Activated CD4-positive, alpha-beta T cell treated with anti-CD3 and anti-CD28 coated beads, Interleukin-2, Interleukin-6, amounts not matched to agents 100 ng/mL and 50 ng/mL, durations not matched to agents 16 hours and 8 hours (primary cell): ENCODE data around the gene PDZRN3.

Experiments used
- DNase-seq: peaks from one replicate; pipeline ENCODE4 v3.0.0-alpha.2; 2020

The PDZRN3 gene

GRCh38 chr3:73448041-73448440 lies 176.7 kb downstream of the PDZRN3 start:
- no peak for DNase-seq

- DNase-seq, result no peak
These were observed 177.6 kb downstream of the PDZRN3 start for GRCh38 chr3:73447111-73447510.

- no peak for DNase-seq
These were observed 178.2 kb downstream of the PDZRN3 start for GRCh38 chr3:73446467-73447110.

GRCh38 chr3:73442886-73443285 lies 181.9 kb downstream of the PDZRN3 start:
- no peak for DNase-seq

GRCh38 chr3:73442152-73442551 lies 182.6 kb downstream of the PDZRN3 start:
- no peak for DNase-seq

GRCh38 chr3:73437828-73438227 lies 186.9 kb downstream of the PDZRN3 start:
- no peak for DNase-seq

- DNase-seq, result no peak
These were observed 189.7 kb downstream of the PDZRN3 start for GRCh38 chr3:73435055-73435454.

- DNase-seq, result no peak
These were observed 191.1 kb downstream of the PDZRN3 start for GRCh38 chr3:73433687-73434086.

- DNase-seq, result no peak
These were observed 191.7 kb downstream of the PDZRN3 start for GRCh38 chr3:73433079-73433478.

- no peak for DNase-seq
These were observed 192.1 kb downstream of the PDZRN3 start for GRCh38 chr3:73432706-73433032.

- peak; percentile 35 for DNase-seq
These were observed 192.6 kb downstream of the PDZRN3 start for GRCh38 chr3:73432023-73432705.

GRCh38 chr3:73431183-73431900 lies 193.4 kb downstream of the PDZRN3 start:
- DNase-seq, result no peak

GRCh38 chr3:73427048-73427706 lies 197.6 kb downstream of the PDZRN3 start:
- no peak for DNase-seq

- no peak for DNase-seq
These were observed 198.1 kb downstream of the PDZRN3 start for GRCh38 chr3:73426606-73427005.

GRCh38 chr3:73423116-73423515 lies 201.6 kb downstream of the PDZRN3 start:
- no peak for DNase-seq

- no peak for DNase-seq
These were observed 202.2 kb downstream of the PDZRN3 start for GRCh38 chr3:73422571-73422970.

- no peak for DNase-seq
These were observed 204.8 kb downstream of the PDZRN3 start for GRCh38 chr3:73419942-73420341.

GRCh38 chr3:73419179-73419803 lies 205.4 kb downstream of the PDZRN3 start:
- DNase-seq, result no peak

- DNase-seq, result no peak
These were observed 206.1 kb downstream of the PDZRN3 start for GRCh38 chr3:73418681-73419080.

- DNase-seq, result no peak
These were observed 209.6 kb downstream of the PDZRN3 start for GRCh38 chr3:73415118-73415517.

GRCh38 chr3:73413619-73414018 lies 211.1 kb downstream of the PDZRN3 start:
- DNase-seq, result no peak

GRCh38 chr3:73411993-73412392 lies 212.7 kb downstream of the PDZRN3 start:
- no peak for DNase-seq

GRCh38 chr3:73411545-73411944 lies 213.2 kb downstream of the PDZRN3 start:
- DNase-seq, result no peak
